ENCODE results near the gene ROR1.

ROR1 gene

DNA sequence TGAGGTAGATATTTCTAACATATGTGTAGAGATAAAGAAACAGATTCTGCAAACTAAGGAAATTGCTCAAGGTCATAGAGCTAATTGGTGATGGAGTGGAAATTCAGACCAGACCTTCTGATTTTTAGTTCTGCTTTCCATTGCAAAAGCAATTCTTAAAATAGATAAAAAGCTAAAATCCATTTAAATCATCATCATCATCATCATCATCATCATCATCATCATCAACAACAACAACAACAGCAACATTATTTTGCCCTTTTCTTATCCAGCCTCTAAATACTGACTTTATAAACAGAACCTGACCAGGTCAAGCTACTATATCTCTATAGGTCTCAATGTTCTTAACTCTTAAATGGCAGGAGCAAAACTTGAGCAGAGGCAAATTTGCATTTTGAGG lies 14.0 kb upstream of the ROR1 start:
- no peaks in the 10 kb centered on the region for H3K9me3 ChIP-seq (ENCODE audit: control insufficient read depth, insufficient read depth, low read depth, low read length)
- no peak overlapping the region for H3K27ac ChIP-seq (ENCODE audit: extremely low read depth, low read depth, low read length)
- ChIA-PET POLR2A (interaction anchor here (0.7 kb wide), 1 partner anchor 77 kb away, joined by 4 read pairs; no protein-coding TSS in a partner anchor), CTCF (interaction anchor here (0.6 kb wide), 1 partner anchor 60 kb away, joined by 3 read pairs; no protein-coding TSS in a partner anchor)
- TF ChIP-seq ZFP37 (tag by site-specific recombination; IDR thresholded peaks at IDR 0.05): no peak
- peak; percentile 96 for TF ChIP-seq ZNF513 (tag by site-specific recombination; IDR thresholded peaks at IDR 0.05)
- no peak overlapping the region for H3K4me3 ChIP-seq (ENCODE audit: low read depth, low read length)
- H3K4me1 ChIP-seq (ENCODE audit: control insufficient read depth, insufficient read depth, low read length): peaks cover 8% of the 10 kb centered on the region; the same call in 1 of the 2 replicates
- no peaks in the 10 kb centered on the region for H3K36me3 ChIP-seq (ENCODE audit: control insufficient read depth in 2 of 2, insufficient read depth in 1 of 2, low read length in 2 of 2)

DNA sequence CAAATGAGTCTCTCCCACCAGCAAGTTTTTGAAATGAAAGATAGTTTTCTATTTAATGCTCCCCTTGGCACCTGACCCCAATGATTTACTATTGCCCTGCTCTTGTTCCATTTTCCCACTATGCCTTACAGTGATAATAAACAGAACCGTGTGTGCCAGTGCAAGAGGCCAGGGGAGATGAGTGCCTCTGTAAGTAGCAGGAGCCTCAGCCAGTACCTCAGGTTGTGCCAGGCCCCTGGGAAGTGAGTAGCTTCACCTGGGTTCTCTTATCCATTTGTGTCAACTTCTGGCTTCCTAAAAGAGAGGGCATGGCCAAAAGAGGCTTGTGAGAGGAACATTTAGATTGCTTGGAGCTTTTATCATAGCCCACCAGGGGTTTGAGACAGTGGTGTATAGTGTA lies 3.4 kb upstream of the ROR1 start:
- Histone ChIP-seq H3K9me3 (ENCODE audit: control insufficient read depth, insufficient read depth, low read depth, low read length) (no peaks in the 10 kb centered on the region), H3K4me1 (ENCODE audit: control insufficient read depth, insufficient read depth, low read length) (peaks cover 5% of the 10 kb centered on the region; the same call in 1 of the 2 replicates), H3K27ac (ENCODE audit: extremely low read depth, low read depth, low read length) (no peak overlapping the region), H3K36me3 (ENCODE audit: control insufficient read depth in 2 of 2, insufficient read depth in 1 of 2, low read length in 2 of 2) (no peaks in the 10 kb centered on the region), H3K4me3 (ENCODE audit: low read depth, low read length) (no peak overlapping the region)
- CTCF ChIA-PET: interaction anchor here (0.6 to 2.0 kb wide), 4 partner anchors 79 to 1634 kb away, joined by 3 to 6 read pairs (median 4); no protein-coding TSS in a partner anchor
- POLR2A ChIA-PET: interaction anchor here (1.1 kb wide), 1 partner anchor 13 kb away, joined by 3 read pairs; no protein-coding TSS in a partner anchor
- TF ChIP-seq ZSCAN30 (tag by site-specific recombination; IDR thresholded peaks at IDR 0.05): no peak
- TF ChIP-seq ZNF664 (tag by site-specific recombination; IDR thresholded peaks at IDR 0.05): no peak
- TF ChIP-seq SP3 (tag by site-specific recombination; IDR thresholded peaks at IDR 0.05): no peak
- TF ChIP-seq ZNF416 (tag by site-specific recombination; IDR thresholded peaks at IDR 0.05): no peak
- TF ChIP-seq ZNF549 (tag by site-specific recombination; IDR thresholded peaks at IDR 0.05): no peak

- H3K27ac ChIP-seq (ENCODE audit: extremely low read depth, low read depth, low read length): no peak overlapping the region
- H3K4me3 ChIP-seq (ENCODE audit: low read depth, low read length): no peak overlapping the region
- ChIA-PET CTCF (interaction anchor here (0.6 to 2.4 kb wide), 6 partner anchors 16 to 638 kb away, joined by 4 to 10 read pairs (median 6); no protein-coding TSS in a partner anchor), POLR2A (no interaction called here)
- TF ChIP-seq ZNF777 (tag by site-specific recombination; IDR thresholded peaks at IDR 0.05; ENCODE audit: borderline replicate concordance) (no peak), ZSCAN30 (tag by site-specific recombination; IDR thresholded peaks at IDR 0.05) (no peak), ZFP69B (tag by site-specific recombination; IDR thresholded peaks at IDR 0.05) (no peak), KLF17 (tag by site-specific recombination; IDR thresholded peaks at IDR 0.05) (no peak), ZNF404 (tag by site-specific recombination; IDR thresholded peaks at IDR 0.05) (no peak), HOXC10 (CRISPR knock-in tag; IDR thresholded peaks at IDR 0.05) (no peak), ZNF544 (tag by site-specific recombination; IDR thresholded peaks at IDR 0.05) (no peak), ZNF37A (tag by site-specific recombination; IDR thresholded peaks at IDR 0.05) (no peak), GLIS2 (tag by site-specific recombination; IDR thresholded peaks at IDR 0.05) (no peak), ZNF184 (tag by site-specific recombination; IDR thresholded peaks at IDR 0.05) (no peak), ZNF423 (tag by site-specific recombination; IDR thresholded peaks at IDR 0.05) (no peak), ZNF112 (tag by site-specific recombination; IDR thresholded peaks at IDR 0.05) (no peak), ZNF266 (tag by site-specific recombination; IDR thresholded peaks at IDR 0.05; ENCODE audit: low read depth) (no peak), ZBTB7A (tag by site-specific recombination; IDR thresholded peaks at IDR 0.05; ENCODE audit: low read depth) (no peak)
- no peaks in the 10 kb centered on the region for H3K36me3 ChIP-seq (ENCODE audit: control insufficient read depth in 2 of 2, insufficient read depth in 1 of 2, low read length in 2 of 2)
- H3K9me3 ChIP-seq (ENCODE audit: control insufficient read depth, insufficient read depth, low read depth, low read length): no peaks in the 10 kb centered on the region
- peaks cover 13% of the 10 kb centered on the region for H3K4me1 ChIP-seq (ENCODE audit: control insufficient read depth, insufficient read depth, low read length)
These were observed 1.6 kb upstream of the ROR1 start for GRCh38 chr1:63772201-63772600.

Data from HEK293 (cell line).